Mesendoderm (in vitro differentiated cells): ENCODE results near the gene ZNF140. TPM values are rescaled to one million over a fixed set of nuclear protein-coding genes. Genes with fewer than 3 reads are reported as not detected.

ENCODE experiments used
- DNase-seq: peaks from one replicate; pipeline ENCODE4 v3.0.0; 2013
- H2AK5ac ChIP-seq: 2 replicates; pipeline ENCODE4 v1.6.1; 2013; ENCODE audit warnings: low read length, inconsistent platforms
- H2BK120ac ChIP-seq: 2 replicates; pipeline ENCODE4 v1.6.1; 2013; ENCODE audit warnings: low read depth, mild to moderate bottlenecking, low read length, moderate library complexity, mixed read lengths
- H2BK15ac ChIP-seq: replicated peaks from 2 replicates; pipeline ENCODE4 v1.6.1; 2013; ENCODE audit warnings: low read depth, mild to moderate bottlenecking, moderate library complexity
- H2BK5ac ChIP-seq: 2 replicates; pipeline ENCODE4 v1.6.1; 2013; ENCODE audit warnings: low read length, inconsistent platforms
- H3K18ac ChIP-seq: 2 replicates; pipeline ENCODE4 v1.6.1; 2013; ENCODE audit warnings: mild to moderate bottlenecking, low read length, mixed read lengths
- H3K23ac ChIP-seq: one replicate; pipeline ENCODE4 v1.6.1; 2013; ENCODE audit warnings: low read length
- H3K27ac ChIP-seq: 2 replicates; pipeline ENCODE4 v1.5.1; 2013; ENCODE audit warnings: low read depth, mild to moderate bottlenecking, inconsistent platforms, low read length, moderate library complexity
- H3K27me3 ChIP-seq: 2 replicates; pipeline ENCODE4 v1.6.1; 2013; ENCODE audit warnings: low read length, control low read depth, mild to moderate bottlenecking, inconsistent platforms; ENCODE audit not compliant: insufficient read depth, poor library complexity
- H3K36me3 ChIP-seq: 2 replicates; pipeline ENCODE4 v1.6.1; 2013; ENCODE audit warnings: low read length, inconsistent platforms; ENCODE audit not compliant: control insufficient read depth, insufficient read depth
- H3K4ac ChIP-seq: one replicate; pipeline ENCODE4 v1.6.1; 2013; ENCODE audit warnings: low read depth, mild to moderate bottlenecking, low read length, moderate library complexity
- H3K4me1 ChIP-seq: 2 replicates; pipeline ENCODE4 v1.6.1; 2013; ENCODE audit warnings: low read depth, low read length, inconsistent platforms; ENCODE audit not compliant: control insufficient read depth
- H3K4me2 ChIP-seq: 2 replicates; pipeline ENCODE4 v1.6.1; 2013; ENCODE audit warnings: low read length
- H3K4me3 ChIP-seq: 2 replicates; pipeline ENCODE4 v1.5.1; 2013; ENCODE audit warnings: mild to moderate bottlenecking, low read length
- H3K56ac ChIP-seq: one replicate; pipeline ENCODE4 v1.6.1; 2013; ENCODE audit warnings: low read length
- H3K79me1 ChIP-seq: 2 replicates; pipeline ENCODE4 v1.6.1; 2013; ENCODE audit warnings: low read length, inconsistent platforms
- H3K79me2 ChIP-seq: 2 replicates; pipeline ENCODE4 v1.6.1; 2013; ENCODE audit warnings: mild to moderate bottlenecking, low read length; ENCODE audit not compliant: control insufficient read depth, insufficient read depth
- H3K9ac ChIP-seq: 2 replicates; pipeline ENCODE4 v1.6.1; 2013; ENCODE audit warnings: low read length, inconsistent platforms
- H4K5ac ChIP-seq: one replicate; pipeline ENCODE4 v1.6.1; 2013; ENCODE audit warnings: low read length
- H4K8ac ChIP-seq: one replicate; pipeline ENCODE4 v1.6.1; 2013; ENCODE audit warnings: low read depth, mild to moderate bottlenecking, control low read depth, low read length, moderate library complexity
- WGBS: extraction: QIAGEN DNeasy Blood & Tissue Kit; methylation state at CpG from one replicate; pipeline ENCODE4 v1.1.7; 2013; ENCODE audit warnings: low lambda C conversion rate, missing lambda C conversion rate; ENCODE audit not compliant: insufficient coverage; ENCODE audit errors: extremely low coverage; 5-methylcytosine and 5-hydroxymethylcytosine counted together
- polyA plus RNA-seq, 2 experiments: library from polyadenylated mRNA; stranded (reverse); fragments of 200-250 nt; gene quantifications; one replicate each; pipeline ENCODE4 v1.2.3, GENCODE V29; 2013

ZNF140 gene
- polyA plus RNA-seq (2013, experiment 1 of 2), result 12.8 TPM
- 13.4 TPM for polyA plus RNA-seq (2013, experiment 2 of 2)

DNA sequence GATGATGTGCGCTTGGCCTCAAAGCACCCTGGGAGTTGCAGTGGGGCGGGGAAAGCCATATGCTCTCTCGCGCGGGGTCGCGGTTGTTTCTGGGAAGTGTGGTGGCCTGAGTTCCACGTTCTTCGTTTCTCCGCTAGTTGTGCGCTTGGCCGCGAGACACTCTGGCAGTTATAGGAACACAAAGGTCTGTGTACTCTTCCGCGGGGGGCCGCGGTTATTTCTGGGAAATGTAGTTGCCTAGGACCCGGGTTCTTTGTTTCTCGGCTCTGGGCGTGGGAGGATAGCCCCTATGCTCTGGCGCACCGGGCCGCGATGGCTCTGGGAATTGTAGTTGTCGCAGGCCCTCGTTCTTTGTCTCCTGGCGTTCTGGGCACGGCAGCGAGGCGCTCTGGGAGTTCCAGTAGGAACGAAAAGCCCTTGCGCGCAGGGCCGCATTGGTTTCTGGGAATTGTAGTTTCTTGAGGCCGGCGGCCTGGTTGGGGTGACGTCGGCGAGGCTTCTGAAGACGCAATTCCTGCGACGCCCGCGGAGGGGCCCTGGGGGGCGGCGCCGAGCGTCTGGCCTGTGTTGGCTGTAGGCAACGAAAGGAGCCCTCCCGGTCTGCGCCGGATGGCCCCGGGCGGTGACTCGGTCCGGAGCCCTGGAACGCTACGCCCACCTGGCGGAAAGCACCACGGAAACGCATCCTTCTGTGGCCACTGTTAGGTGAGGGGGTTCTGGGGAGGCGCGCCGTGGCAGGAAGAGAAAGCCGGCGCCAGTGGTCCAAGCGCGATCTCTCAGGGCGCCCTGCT, at the start of gene ZNF140:
Gene ZNF140 (plus strand): TSS at position 556 of the 791 bp plus-strand sequence. CDS start 398 bp downstream, outside the sequence.
- no peak within 1 kb of the TSS for H4K8ac ChIP-seq
- DNase-seq, result peak; percentile 99
- no peak within 1 kb of the TSS for H2BK120ac ChIP-seq
- H3K56ac ChIP-seq, result peak within 1 kb of the TSS; percentile 98
- peaks cover 8% of the 10 kb centered on the region for H3K79me2 ChIP-seq
- no CpG with 5 or more reads among the region's 69 CpGs for WGBS
- H3K79me1 ChIP-seq, result peaks cover 6% of the 10 kb centered on the region
- H3K18ac ChIP-seq, result no peak within 1 kb of the TSS
- no peak within 1 kb of the TSS for H3K23ac ChIP-seq
- H4K5ac ChIP-seq, result no peak within 1 kb of the TSS
- peak within 1 kb of the TSS; percentile 91 for H3K4me3 ChIP-seq
- peak within 1 kb of the TSS; percentile 95 for H3K9ac ChIP-seq
- H3K4me2 ChIP-seq, result peak within 1 kb of the TSS; percentile 77
- peak within 1 kb of the TSS; percentile 56 for H3K4ac ChIP-seq
- H3K27ac ChIP-seq, result peak within 1 kb of the TSS; percentile 84
- peaks cover 3% of the 10 kb centered on the region for H3K36me3 ChIP-seq
- H2AK5ac ChIP-seq, result no peak within 1 kb of the TSS
- peak within 1 kb of the TSS; percentile 20 for H2BK5ac ChIP-seq
- H3K4me1 ChIP-seq, result no peaks in the 10 kb centered on the region
- no peaks in the 10 kb centered on the region for H3K27me3 ChIP-seq
- no peak within 1 kb of the TSS for H2BK15ac ChIP-seq

DNA sequence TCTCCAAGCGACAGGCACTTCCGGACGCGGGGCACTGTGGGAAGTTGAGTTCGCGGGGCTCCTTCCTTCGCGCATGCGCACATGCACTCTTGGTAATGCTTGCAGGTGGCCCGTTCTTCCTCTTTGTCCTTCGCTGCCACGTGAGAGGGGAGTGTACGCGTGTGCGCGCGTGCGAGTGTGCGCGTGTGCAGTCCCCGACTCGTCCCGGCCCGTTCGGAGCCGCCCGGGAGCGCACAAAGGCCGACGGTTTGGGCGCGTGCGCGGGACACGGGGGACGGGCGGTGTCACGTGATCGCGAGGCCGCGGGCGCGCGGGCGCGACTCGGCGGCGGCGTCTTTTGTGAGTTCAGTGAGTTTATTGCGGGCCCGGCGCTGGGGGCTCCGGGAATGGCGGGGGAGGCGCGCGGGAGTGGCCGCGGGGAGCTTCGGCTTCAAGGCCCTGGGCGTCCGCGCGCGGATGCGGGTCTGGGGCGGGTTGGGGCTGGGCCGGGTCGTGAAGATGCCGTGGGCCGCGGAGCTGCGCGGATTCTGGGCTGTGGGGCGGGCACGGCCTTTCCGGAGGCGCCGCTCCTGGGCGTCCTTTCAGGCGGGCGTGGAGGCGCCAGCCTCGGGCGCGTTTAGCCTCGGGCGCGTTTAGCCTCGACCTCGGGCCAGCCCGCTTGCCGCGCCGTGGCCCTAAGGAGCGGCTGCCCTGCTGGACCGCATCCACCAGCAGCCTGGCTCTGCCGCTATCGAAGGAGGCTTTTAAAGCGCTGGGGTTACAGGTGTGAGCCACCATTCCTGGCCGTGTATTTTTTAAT, 43.3 kb upstream of the ZNF140 start, which contains the start of gene ZNF84:
Gene ZNF84 (plus strand): TSS at position 303 of the 799 bp plus-strand sequence. CDS start 3,959 bp downstream, outside the sequence.
- Histone ChIP-seq H3K4ac (peak within 1 kb of the TSS; percentile 20), H3K79me2 (peaks cover 23% of the 10 kb centered on the region), H3K4me3 (peak within 1 kb of the TSS; percentile 82), H3K23ac (no peak within 1 kb of the TSS), H2BK120ac (no peak within 1 kb of the TSS), H4K5ac (no peak within 1 kb of the TSS), H3K18ac (peak within 1 kb of the TSS; percentile 96), H3K79me1 (peaks cover 8% of the 10 kb centered on the region), H3K27me3 (no peaks in the 10 kb centered on the region), H3K4me1 (peaks cover 1% of the 10 kb centered on the region), H2AK5ac (no peak within 1 kb of the TSS), H3K9ac (peak within 1 kb of the TSS; percentile 68), H3K4me2 (peak within 1 kb of the TSS; percentile 44), H2BK15ac (no peak within 1 kb of the TSS), H3K36me3 (peaks cover 3% of the 10 kb centered on the region), H4K8ac (no peak within 1 kb of the TSS), H3K27ac (peak within 1 kb of the TSS; percentile 99), H3K56ac (peak within 1 kb of the TSS; percentile 79), H2BK5ac (no peak within 1 kb of the TSS)
- no CpG with 5 or more reads among the region's 103 CpGs for WGBS
- peak; percentile 99 for DNase-seq

DNA sequence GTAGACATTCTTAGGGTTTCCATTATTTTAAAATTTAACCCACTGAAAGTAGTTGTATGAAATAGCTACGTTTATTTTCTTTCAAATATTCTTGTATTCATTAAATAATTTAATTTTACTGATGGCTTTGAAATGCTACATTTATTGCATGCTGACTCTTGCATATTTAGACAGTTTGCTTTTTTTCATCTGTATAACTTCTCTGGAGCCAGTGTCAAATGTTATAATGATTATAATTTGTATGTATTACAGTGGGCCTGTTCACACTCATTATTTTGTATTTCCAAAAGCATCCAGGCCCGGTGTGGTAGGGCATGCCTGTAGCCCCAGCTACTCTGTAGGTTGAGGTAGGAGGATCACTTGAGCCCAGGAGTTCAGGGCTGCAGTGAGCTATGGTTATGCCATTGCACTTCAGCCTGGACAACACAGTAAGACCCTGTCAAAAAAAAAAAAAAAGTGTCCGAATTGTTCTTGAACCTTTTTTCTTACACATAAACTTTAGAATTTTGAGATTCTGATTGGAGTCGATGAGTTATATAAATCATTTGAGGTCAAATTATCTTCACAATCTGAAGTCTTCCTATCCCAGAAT, 42.5 kb upstream of the ZNF140 start:
- H3K27me3 ChIP-seq, result no peaks in the 10 kb centered on the region
- no peak overlapping the region for H3K4ac ChIP-seq
- peaks cover 6% of the 10 kb centered on the region for H3K36me3 ChIP-seq
- no peak overlapping the region for H2AK5ac ChIP-seq
- H2BK5ac ChIP-seq, result no peak overlapping the region
- H3K27ac ChIP-seq, result no peak overlapping the region
- H3K4me1 ChIP-seq, result peaks cover 1% of the 10 kb centered on the region
- no peak overlapping the region for H3K18ac ChIP-seq
- DNase-seq, result no peak
- no peak overlapping the region for H2BK120ac ChIP-seq
- peak overlapping the region; percentile 42 for H3K4me3 ChIP-seq
- H3K56ac ChIP-seq, result no peak overlapping the region
- H3K79me1 ChIP-seq, result peaks cover 8% of the 10 kb centered on the region
- no CpG with 5 or more reads among the region's 4 CpGs for WGBS
- no peak overlapping the region for H3K23ac ChIP-seq
- H3K79me2 ChIP-seq, result peaks cover 24% of the 10 kb centered on the region
- H4K5ac ChIP-seq, result no peak overlapping the region
- H3K4me2 ChIP-seq, result peak overlapping the region; percentile 44
- no peak overlapping the region for H4K8ac ChIP-seq
- H2BK15ac ChIP-seq, result no peak overlapping the region
- H3K9ac ChIP-seq, result peak overlapping the region; percentile 45

DNA sequence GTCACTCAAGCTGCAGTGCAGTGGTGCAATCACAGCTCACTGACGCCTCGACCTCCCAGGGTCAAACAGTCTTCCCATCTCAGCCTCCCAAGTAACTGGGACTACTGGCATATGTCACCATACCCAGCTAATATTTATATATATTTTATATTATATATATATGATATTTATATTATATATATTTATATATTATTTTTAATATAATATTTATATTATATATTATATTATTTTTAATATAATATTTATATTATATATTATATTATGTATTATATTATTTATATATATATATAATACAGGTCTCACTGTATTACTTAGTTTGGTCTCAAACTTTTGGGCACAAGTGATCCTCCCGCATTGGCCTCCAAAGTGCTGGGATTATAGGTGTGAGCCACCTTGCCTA, 34.0 kb upstream of the ZNF140 start:
- Histone ChIP-seq H3K9ac (no peak overlapping the region), H4K5ac (no peak overlapping the region), H3K4ac (no peak overlapping the region), H2BK5ac (no peak overlapping the region), H3K4me2 (no peak overlapping the region), H3K79me2 (peaks cover 4% of the 10 kb centered on the region), H3K23ac (no peak overlapping the region), H3K56ac (no peak overlapping the region), H3K27me3 (no peaks in the 10 kb centered on the region), H2AK5ac (no peak overlapping the region), H3K79me1 (peaks cover 2% of the 10 kb centered on the region), H3K18ac (no peak overlapping the region), H3K36me3 (peaks cover 33% of the 10 kb centered on the region), H2BK120ac (no peak overlapping the region), H3K4me3 (peak overlapping the region; percentile 13), H4K8ac (no peak overlapping the region), H3K27ac (no peak overlapping the region), H3K4me1 (no peaks in the 10 kb centered on the region), H2BK15ac (no peak overlapping the region)
- DNase-seq, result no peak
- WGBS, result no CpG with 5 or more reads among the region's 3 CpGs

DNA sequence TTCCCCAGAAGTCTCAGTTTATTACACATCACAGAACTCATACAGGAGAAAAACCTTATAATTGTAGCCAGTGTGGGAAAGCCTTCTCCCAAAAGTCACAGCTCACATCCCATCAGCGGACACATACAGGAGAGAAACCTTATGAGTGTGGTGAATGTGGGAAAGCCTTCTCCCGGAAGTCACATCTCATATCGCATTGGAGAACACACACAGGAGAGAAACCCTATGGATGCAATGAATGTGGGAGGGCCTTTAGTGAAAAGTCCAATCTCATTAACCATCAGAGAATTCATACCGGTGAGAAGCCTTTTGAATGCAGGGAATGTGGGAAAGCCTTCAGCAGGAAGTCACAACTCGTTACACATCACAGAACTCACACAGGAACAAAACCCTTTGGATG, 23.3 kb upstream of the ZNF140 start:
- H3K27me3 ChIP-seq, result no peaks in the 10 kb centered on the region
- peak overlapping the region; percentile 36 for H3K4me3 ChIP-seq
- no peak overlapping the region for H3K9ac ChIP-seq
- H3K79me2 ChIP-seq, result no peaks in the 10 kb centered on the region
- H3K4me2 ChIP-seq, result no peak overlapping the region
- H3K18ac ChIP-seq, result no peak overlapping the region
- H2BK15ac ChIP-seq, result no peak overlapping the region
- H2BK120ac ChIP-seq, result no peak overlapping the region
- H3K27ac ChIP-seq, result no peak overlapping the region
- peaks cover 7% of the 10 kb centered on the region for H3K36me3 ChIP-seq
- no peaks in the 10 kb centered on the region for H3K4me1 ChIP-seq
- no peak overlapping the region for H2BK5ac ChIP-seq
- no peak overlapping the region for H2AK5ac ChIP-seq
- no peak overlapping the region for H3K4ac ChIP-seq
- H3K23ac ChIP-seq, result no peak overlapping the region
- no peak overlapping the region for H3K56ac ChIP-seq
- DNase-seq, result peak; percentile 55
- no CpG with 5 or more reads among the region's 5 CpGs for WGBS
- no peak overlapping the region for H4K8ac ChIP-seq
- no peak overlapping the region for H4K5ac ChIP-seq
- H3K79me1 ChIP-seq, result no peaks in the 10 kb centered on the region
